GM18909 (cell line): Measurements from ENCODE around the gene CACNA1C.

Source experiments
- ATAC-seq: cut with Tn5 transposase; IDR thresholded peaks from one replicate; pipeline ENCODE4 v1.9.1; 2021; ENCODE audit warnings: mild to moderate bottlenecking; ENCODE audit not compliant: unreplicated experiment, poor library complexity

The CACNA1C gene

GRCh38 chr12:2165021-2165420 lies 112.2 kb downstream of the CACNA1C start:
- no peak for ATAC-seq

DNA sequence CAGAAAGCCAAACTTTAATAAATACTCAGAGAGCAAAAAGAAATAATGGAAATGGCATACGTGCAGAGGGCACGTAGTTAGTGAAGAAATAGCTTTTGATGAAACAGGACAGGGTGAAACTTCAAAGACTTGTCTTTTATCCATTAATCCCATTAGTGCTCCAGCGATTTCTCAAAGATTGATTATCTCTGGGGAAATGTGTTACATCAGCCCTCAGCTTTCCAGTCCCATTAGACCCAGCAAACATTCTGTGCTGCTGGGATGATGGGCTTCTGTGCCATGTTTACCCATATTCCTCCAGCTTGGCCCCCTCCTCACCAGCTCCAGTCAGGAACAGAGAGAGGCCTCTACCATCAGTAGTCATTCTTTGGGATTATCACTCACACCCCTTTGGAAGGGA lies 113.1 kb downstream of the CACNA1C start:
- no peak for ATAC-seq

DNA sequence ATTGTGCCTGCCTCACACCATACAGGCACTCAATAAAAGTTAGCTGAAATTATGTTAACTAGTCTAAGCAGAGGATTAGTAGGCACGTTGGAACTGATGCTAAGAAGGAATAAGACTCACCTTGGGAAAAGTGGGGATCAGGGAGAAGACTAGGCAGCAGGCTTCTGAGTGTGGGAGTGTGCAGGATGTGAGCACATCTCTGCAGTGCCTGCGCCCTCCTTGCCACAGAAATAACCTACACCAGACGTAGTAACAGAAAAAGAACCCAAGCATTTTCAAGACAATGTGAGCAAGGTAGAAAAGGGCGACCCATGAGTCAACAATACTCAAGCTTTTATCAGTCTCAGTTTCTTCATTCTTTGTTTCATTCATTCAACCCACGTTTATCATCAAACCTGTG lies 113.9 kb downstream of the CACNA1C start:
- no peak for ATAC-seq

GRCh38 chr12:2167231-2167630 lies 114.4 kb downstream of the CACNA1C start:
- ATAC-seq = no peak

DNA sequence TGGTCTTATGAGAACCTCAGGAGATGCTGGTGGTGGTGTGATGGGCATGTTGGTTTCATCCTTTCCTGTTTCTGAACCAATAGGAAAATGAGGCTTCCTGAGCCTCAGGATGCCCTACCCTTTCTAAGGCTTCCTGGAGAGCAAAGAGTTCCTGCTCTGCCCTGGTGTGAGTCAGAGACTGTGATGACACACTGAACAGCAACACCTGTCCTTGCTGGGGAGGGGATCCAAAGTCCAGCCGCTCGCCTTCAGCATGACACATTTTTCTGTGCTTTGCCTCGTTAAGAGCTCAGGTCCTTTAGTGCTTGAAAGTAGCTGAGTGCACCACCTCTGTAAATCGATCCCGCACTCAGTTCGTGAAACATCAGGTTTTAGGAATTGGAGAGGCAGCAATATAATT lies 116.0 kb downstream of the CACNA1C start:
- ATAC-seq = no peak

- ATAC-seq = no peak
These were observed 116.7 kb downstream of the CACNA1C start for GRCh38 chr12:2169489-2169888.

DNA sequence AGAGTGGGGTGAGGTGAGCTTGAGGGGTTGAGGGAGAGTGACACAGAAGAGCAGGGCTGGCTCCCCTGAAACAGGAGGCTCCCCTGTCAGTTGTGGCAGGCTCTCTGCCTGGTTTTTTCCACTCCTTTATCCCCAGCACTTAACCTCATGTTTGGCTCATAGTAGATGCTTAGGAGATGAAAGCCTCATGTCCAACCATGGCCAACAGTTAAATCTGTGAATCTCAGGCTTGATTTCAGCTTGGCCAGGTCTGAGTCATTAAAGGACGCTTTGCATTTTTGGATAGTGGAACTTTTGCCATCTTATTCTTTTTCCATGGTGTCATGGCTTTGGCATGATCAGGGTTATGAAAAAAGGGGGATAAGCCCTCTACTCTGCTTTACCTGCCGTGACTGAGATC lies 117.2 kb downstream of the CACNA1C start:
- no peak for ATAC-seq

DNA sequence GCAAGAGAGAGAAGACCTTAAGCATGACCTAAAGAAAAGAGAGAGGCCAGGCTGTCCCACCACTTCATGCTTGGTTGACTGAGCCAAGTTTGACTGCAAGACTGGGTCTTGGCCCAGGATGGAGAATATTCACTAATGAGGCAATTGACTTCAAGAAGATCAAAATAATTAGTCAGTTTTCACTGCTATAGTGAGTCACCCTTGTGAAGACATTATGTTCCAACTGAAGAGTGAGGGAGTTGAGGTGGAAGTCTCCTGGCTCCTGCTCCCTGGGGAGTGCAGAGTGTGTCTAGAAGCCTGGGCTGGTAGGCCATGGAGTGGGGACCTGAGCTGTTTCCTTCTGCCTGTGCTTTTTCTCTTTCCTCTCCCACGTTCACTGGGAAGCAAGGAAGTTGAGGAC lies 117.6 kb downstream of the CACNA1C start:
- ATAC-seq = no peak

DNA sequence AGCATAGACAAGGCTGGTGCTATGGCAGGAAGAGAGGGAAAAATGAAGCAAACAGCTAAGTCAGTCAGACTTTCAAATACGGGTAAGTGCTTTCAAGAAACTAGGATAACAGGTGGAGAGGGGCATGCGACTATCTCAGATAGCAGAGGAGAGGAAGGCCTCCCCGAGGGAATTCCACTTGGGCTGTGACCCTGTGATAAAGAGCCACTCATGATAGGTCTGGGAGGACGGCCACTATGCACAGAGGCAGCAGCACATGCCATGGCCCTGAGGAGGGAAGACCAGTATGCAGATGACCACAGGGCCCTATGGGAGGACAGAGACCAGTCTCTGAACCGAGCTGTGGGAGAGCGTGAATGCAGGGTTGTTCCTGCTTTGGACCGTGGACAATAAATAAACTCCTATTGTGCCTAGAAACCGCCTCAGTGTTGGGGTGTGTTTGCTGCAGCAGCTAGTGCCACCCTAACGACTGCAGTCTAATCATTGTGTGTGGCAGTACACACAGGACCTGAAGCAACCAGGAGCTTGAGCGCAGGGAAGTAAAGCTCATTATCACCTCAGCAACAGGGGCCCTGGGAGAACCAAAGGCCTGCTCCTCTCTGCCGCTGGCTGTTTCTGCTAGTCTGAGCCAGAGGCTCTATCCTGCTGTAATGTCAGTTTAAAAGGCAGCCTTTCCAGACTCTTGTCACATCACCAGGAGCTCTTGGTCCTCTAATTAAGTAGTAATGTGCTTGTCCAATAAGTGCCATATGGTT lies 119.1 kb downstream of the CACNA1C start:
- no peak for ATAC-seq

DNA sequence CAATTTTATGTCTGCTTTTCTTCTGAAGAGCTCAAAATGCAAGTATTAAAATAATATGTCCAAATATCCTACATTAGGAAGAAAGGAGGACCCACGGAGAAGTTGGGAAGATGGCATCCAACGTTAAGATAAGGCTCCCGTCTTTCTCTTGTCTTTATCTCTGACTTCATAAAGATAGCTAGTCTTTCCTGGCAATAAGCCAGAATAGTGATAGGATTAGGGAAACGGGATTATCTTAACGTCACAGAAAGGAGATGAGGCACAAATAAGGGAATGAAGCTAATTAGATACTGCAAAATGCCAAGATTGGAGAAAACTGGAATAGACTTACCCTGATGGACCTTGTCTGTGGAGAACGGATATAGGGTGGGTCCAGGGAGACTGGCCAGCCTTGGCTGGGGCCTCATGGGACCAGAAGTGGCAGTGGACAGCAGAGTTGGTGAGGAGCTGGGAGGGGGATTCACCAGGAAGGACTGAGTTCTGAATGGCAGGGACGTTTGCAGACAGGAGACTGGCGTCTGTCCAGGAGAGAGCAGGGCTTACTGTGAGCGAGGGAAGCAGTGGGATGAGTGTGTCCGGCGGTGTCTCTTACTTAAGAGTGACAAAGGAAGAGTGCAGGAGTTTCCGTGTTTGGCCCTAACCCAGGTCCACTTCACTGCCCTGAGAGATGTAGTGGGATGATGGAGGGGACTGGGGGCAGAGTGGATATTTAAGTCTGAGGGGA lies 119.9 kb downstream of the CACNA1C start:
- ATAC-seq = no peak

DNA sequence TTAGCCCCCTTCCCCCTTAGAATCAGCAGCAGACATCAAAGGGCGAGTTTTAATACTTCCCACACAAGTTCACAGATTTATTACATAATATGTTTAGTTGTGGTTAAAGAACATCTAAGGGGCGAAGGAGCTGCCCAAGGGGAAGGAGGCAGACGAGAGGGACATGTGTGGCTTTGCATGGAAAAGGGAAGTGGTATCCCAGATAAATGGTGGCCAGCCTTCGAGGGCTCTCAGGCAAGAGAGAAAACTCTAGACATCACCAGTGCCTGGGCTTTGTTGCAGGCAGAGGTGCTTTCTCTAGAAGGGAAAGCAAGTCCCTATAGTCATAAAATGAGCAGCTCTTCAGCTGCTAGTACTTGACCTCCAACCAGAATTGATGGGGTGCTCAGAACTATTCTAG lies 121.2 kb downstream of the CACNA1C start:
- ATAC-seq = no peak

GRCh38 chr12:2177003-2177402 lies 124.2 kb downstream of the CACNA1C start:
- no peak for ATAC-seq

- no peak for ATAC-seq
These were observed 125.0 kb downstream of the CACNA1C start for GRCh38 chr12:2177751-2178150.

DNA sequence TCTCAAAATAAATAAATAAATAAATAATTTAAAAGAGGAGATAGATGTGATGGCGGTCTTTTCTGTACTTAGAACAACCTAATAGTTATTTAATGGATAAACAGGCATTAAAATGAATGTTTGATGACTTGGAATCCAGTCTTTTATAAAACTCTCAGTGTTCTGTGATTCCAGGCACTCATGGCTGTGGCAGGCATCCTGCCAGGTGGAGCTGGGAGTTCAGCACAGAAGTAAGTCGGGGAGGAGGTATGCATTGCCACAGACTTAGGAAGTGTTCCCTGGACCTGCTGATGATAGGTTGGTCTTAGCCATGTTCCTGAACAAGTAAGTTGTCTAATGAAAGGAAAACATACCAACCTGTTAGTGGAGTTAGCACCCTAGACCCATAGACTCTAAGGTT lies 126.3 kb downstream of the CACNA1C start:
- ATAC-seq = no peak

DNA sequence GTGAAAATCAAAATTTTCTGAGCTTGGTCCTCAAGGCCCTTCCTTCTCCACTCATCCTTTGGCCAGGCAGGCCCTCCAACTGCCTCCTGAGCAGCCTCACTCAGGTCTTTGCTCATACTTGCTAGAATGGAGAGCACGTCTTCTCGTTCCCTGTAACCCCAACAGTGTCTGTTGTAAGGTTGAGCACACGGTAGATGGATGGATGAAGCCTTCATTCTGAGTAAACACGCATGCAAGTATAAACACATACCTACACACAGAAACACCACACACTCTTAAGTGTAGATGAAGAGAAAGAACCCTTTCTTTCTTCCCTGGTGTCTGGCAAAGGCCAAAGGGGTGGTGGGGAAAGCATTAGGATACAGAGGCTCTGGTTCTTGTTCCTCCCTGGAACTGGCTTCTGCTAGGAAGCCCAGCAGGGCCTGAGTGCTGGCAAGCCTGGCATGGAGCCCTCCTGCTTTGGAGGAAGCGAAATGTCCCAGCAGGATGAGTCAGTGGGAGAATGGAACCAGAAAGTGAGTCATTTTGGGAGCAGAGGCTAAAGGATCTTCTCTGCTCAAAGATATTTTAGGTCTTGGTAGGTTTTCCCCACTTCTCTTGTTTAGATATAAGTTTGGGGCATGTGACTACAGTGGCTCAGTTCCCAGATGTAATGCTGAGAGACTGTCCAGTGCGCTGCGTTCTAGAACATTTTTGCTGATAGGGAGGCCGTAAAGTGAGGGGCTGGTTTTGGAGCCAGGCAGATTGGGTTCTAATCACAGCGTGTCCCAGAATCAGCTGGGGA lies 127.4 kb downstream of the CACNA1C start:
- no peak for ATAC-seq

- ATAC-seq = no peak
These were observed 127.9 kb downstream of the CACNA1C start for GRCh38 chr12:2180737-2181082.

DNA sequence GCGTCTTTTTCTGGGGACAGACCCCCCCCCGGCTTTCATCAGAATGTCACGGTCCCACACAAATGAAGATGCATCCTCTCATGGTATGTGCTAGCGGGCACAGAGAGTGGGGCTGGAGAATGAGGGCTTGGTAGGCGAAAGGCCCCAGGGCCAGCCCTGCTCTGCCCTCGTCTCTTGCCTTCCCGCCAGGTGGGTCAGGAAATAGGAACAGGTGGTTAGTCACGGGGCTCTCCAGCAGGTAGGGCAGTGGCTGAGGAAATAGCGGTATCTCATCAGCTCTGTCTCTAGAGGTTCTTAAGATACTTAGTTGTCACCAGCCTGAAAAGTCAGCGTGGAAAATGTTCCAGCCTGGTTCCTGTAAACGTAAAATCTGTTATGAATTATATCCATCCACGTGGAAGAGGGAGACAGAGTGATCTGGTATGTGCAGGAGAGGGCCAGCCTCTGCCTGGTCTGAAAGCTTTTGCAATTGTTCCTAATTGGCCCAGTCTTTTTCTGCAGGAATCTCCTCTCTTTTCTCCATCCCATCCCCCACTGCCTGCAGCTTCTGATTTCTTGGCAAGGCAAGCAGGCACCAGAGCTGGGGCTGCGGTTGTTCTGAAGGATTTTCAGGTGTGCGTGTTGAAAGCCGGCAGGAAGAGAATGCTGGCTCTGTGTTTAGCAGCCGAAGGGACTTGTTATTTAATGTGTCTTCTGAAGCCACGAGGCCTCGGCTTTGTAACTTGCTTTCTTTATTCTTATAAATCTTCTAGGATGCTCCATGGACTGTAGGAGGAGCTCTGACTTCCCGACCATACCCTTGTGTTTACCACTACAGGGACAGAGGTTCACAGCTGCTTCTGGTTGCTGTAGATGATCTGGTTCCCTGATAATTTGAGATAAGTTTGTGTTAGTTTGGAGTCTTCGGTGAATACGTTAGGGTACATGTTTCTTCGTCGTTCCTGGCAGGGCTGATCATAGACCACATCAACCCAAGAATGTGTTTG lies 131.1 kb downstream of the CACNA1C start:
- ATAC-seq = no peak

GRCh38 chr12:2185751-2186341 lies 133.1 kb downstream of the CACNA1C start:
- ATAC-seq = no peak

- ATAC-seq = no peak
These were observed 134.6 kb downstream of the CACNA1C start for GRCh38 chr12:2187195-2187945.
